Prostate gland (tissue), 2 donors: ENCODE measurements around the gene LHX6.

Source experiments
- CTCF ChIP-seq, 4 experiments: fragments of 200-600 bp in 2 of 4; fragments of 450-650 bp in 2 of 4; sonication (generic) in 2 of 4; IDR thresholded peaks; 1 replicate in 3 of 4; 2 replicates in 1 of 4; pipeline ENCODE4 v1.5.1; 2016 to 2019; ENCODE audit warnings: antibody characterized with exemption in 4 of 4, mild to moderate bottlenecking in 2 of 4, moderate library complexity in 2 of 4
- POLR2AphosphoS5 ChIP-seq: sonication (generic); formaldehyde crosslinking; IDR thresholded peaks from one replicate; pipeline ENCODE4 v1.6.1; 2017; ENCODE audit warnings: antibody characterized with exemption

- TF ChIP-seq CTCF (IDR thresholded peaks at IDR 0.05): no peak
- no peak for TF ChIP-seq POLR2AphosphoS5
Measured at GRCh38 chr9:122179054-122179689, 49.6 kb downstream of the LHX6 start.
